Peyer's patch (tissue), 4 donors: ENCODE data around the gene OPRD1.
"Not testable (repeated sequence)": the region's sequence is repeated elsewhere in the genome, so short reads cannot be mapped to it uniquely, and the experiment has no call there.

Experiments
- CTCF ChIP-seq, 6 experiments: fragments of 450-650 bp in 4 of 6; fragments of 200-600 bp in 2 of 6; sonication (generic) in 1 of 6; IDR thresholded peaks; one replicate each; pipeline ENCODE4 v1.5.1; 2017 to 2019; ENCODE audit warnings: antibody characterized with exemption in 6 of 6, mild to moderate bottlenecking in 3 of 6, moderate library complexity in 1 of 6
- POLR2A ChIP-seq, 2 donors: fragments of 450-650 bp; IDR thresholded peaks; one replicate each; pipeline ENCODE4 v1.5.1; 2017; ENCODE audit warnings: antibody characterized with exemption in 2 of 2, mild to moderate bottlenecking in 2 of 2, moderate library complexity in 2 of 2

GRCh38 chr1:28854406-28854805, 42.4 kb downstream of the OPRD1 start:
- not testable (repeated sequence) for TF ChIP-seq POLR2A, CTCF (IDR thresholded peaks at IDR 0.05)
